Ammon's horn (tissue), 1 donor: ENCODE data around the gene PRM3.

Source experiments
- DNase-seq: peaks from one replicate; pipeline ENCODE4 v3.0.0-alpha.2; 2016; ENCODE audit warnings: low spot score

The PRM3 gene

DNA sequence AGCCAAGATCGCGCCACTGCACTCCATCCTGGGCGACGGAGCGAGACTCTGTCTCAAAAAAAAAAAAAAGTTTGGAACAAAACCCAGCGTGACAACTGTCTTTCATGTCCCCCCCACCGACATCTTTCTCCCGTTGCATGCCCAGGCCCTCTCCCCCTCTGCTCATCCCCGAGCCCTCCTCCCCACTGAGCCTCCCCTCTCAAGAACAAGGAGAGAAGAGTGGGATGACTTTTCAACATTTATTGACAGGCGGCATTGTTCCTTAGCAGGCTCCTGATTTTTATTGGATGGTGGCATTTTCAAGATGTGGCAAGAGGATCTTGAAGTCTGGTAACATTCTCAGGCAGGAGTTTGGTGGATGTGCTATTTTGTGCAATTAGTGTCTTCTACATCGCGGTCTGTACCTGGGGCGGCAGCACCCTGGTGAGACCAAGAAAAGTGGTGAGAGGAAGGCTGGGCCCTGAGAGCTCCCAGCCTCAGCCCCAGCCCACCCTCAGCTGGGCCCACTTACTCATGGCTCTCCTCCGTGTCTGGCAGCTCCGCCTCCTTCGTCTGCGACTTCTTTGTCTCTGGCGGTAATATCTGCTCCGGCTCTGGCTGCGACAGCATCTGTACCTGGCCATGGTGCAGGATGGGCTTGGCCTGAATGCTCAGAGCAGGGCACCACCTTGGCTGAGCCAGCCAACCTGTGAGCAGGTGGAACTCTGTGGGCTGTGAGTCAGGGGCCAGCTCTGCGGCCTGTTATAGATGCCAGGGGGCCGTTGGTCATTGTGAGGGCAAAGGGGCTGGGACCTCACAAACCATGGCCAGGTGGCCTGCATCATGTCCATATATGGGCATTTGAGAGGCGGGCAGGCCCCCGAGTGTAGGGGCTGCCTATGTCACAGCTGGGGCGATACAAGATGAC, 7.4 kb upstream of the PRM3 start, which contains the start of gene PRM1:
TSS of gene PRM1 (minus strand) at position 715 of the 907 bp plus-strand sequence. CDS start at position 623, 92 bp downstream.
- no peak for DNase-seq

DNA sequence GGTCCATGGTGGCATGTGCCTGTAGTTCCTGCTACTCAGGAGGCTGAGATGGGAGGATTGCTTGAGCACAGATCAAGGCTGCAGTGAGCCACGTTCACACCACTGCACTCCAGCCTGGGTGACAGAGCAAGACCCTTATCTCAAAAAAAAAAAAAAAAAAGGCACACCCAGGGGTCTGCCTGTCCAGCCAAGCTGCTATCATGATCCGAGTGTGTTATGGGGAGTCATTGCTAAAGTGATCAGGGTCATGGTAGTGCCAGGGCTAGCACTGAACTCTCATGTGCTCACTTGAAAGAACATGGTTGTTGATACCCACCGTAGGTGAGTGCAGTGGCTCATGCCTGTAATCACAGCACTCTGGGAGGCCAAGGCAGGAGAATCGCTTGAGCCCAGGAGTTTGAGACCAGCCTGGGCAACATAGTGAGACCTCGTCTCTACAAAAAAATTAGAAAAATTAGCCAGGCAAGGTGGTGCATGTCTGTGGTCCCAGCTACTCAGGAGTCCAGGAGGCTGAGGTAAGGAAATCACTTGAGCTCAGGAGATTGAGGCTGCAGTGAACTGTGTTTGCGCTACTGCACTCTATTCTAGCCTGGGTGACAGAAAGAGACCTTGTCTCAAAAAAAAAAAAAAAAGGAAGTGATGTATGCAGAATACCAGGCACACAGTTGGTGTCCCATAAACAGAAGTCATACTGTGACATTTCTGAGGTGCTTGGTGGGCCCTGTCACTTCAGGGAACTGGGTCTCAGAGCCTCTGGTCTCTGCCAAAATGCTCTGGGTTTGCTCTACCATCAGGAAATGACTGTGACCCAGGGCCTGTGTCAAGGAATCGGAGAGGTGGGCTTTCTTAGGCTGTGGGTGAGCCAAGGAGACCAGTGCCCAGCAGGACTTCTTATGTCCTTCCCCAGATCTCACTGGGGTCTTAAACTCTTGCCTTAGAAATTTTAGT, 5.5 kb upstream of the PRM3 start:
- no peak for DNase-seq

DNA sequence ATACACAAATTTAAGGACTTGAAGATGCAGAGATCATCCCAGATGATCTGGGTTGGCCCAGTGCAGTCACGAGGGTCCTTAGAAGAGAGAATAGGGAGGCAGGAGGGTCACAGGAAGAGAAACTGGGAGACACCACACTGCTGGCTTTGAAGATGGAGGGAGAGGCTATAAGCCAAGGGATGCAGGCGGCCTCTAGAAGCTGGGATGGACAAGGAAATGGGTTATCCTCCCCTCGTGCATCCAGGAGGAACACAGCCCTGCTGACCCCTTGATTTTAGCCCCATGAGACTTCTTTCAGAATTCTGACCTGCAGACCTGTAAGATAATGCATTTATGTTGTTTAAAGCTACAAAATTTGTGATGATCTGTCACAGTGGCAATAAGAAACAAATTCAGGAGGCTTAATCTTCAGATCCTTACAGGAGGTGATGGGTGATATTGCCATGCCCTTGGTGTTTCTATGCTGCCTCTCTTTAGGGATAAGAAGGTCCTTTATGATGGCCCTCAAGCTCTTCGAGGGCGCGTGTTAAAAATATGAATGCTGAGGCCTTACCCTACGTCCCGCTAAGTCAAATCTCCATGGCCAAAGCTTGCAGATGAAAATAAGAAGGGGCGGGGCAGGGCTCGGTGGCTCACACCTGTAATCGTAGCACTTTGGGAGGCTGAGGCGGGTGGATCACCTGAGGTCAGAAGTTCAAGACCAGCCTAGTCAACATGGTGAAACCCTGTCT, 4.3 kb upstream of the PRM3 start:
- DNase-seq, result no peak

DNA sequence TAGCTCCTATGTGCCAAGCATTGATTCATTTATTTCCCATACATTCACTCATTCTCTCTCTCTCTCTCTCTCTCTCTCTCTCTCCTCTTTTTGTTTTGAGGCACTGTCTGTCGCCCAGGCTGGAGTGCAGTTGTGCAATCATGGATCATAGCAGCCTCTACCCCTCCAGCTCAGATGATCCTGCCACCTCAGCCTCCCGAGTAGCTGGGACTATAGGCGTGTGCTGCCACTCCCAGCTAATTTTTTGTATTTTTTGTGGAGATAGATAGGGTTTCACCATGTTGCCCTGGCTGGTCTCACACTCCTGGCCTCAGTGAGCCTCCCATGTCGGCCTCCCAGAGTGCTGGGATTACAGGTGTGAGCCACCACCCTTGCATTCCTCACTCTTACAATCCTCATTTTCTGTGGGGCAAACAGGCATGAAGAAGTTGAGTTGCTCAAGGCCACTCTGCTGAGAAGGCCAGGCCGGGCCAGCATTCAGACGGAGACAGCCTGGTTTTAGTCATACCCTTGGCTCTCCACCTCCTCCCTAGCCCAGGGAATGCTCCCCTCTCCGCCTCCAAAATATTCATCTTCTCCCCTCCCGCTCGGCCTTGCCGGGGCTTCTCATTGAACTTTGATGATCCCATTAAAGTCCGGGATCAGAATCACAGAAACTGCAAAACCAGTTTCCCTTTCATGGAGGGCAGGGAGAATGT, 3.6 kb upstream of the PRM3 start:
- no peak for DNase-seq

DNA sequence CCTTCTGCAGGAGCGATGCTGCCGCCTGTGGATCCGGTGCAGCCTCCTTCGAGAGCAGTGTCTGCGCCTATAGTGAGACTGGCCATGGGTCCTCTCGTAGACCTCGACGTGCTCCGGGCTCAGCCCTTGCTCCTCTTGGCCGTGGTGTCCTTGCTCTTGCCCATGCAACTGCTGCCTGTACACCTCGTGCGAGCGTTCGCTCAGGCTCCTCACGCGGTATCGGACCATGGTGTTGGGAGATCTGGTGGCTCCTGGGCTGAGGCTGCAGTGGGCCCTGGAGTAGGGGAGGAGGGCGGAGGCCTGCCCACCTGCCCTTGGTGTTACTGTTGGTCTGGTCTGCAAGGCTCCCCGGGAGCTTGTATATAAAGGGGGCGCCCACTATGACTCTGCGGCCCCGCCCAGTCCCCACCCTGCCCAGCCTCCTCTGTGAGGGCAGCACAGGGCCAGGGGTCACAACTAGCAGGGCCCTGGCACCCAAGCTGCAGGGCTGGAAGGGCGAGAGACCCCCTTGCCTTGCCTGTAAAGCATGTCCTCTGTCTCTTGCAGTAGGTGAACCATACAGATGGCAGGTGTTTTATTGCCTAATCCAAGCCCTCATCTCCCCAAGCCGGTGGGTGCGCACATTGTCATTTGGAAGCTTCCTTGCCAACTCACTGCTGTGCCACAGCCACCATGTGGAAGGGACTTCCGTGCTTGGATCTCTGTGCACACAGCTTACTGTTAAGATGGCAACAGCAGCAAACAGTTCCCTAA, 2.9 kb upstream of the PRM3 start, which contains the start of gene PRM2:
TSS of gene PRM2 (minus strand) at position 338 of the 753 bp plus-strand sequence. CDS start at position 228, 110 bp downstream.
- no peak for DNase-seq

DNA sequence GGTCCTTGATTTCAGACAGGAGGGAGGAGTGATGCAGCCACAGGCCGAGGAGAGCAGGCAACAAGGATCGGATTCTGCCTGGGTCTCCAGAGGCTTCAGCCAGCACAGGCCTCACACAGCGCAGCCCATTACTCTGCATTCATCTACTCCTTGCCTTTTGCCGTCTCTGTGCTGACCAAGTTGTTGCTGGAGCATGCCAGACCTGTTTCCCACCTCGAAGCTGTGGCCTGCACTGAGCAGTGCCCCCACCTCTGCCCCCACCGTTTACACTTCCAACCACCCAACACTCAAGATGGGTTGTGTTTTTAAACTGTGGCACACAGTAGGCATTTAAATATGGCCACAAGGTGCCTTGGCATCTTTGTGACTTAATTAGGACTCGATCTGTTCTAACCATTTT, 1.5 kb upstream of the PRM3 start:
- DNase-seq, result no peak

DNA sequence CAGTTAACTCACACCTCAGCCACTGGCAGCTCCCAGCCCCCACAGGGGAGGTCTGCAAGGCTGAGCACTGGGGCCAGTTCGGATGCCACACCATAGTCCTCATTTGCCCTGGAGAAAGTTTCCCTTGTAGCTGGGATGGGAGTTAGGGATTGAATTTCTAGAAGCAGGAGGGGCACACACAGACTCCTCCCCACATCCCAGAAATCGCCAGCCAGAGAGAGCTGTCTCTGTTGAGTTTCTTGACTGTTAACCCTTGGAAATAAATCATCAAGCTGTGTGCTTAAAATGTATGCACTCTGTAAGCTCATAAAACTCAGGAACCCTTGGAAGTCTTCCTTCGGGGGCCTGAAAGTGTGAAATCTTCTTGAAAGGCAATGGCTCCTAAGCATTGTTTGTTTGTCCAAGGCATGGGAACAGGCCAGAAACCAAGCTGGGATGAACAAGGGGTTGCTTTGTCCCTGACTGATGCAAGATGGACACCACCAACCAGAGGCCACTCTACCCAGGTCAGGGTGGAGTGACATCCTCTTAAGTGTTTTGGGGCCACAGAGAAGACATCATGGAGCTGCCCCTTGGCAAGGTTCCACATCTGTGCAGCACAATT, 394 bp upstream of the PRM3 start:
- no peak for DNase-seq

DNA sequence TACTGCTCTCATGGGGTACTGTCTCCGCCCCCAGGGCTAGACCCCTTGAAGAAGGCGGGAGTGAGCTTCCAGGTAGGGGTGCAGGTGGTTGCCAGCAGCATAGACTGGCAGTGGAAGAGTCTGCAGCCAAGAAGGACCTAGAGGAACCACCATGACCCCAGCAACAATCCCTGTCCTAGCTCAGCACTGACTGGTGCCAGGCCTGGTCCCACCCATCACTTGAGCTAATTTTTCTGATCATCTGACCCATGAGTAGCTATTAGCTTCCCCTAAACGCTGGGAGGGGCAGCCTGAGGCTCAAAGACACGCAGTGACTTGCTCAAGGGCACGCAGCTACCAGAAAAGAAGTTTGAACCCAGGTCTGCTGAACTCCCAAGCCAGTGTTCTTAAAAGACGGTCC, 945 bp downstream of the PRM3 start:
- no peak for DNase-seq

DNA sequence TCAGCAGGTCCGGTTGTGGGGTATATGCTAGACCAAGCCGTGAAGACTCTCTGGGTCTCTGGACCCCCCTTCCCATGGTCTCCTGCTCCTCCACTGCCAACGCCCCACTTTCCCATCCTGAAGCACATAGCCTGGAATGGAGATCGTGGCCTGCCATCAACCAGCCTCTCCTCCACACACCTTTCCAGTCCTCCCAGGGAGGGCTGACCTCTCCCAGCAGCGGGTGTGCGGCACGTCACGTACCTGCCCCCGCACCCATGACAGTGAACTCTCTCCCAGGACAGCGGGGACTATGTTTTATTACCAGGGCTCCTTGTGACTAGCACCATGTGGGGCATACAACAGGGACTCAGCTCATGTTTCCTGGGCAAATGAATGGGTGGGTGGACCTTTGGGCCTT, 1.8 kb downstream of the PRM3 start:
- no peak for DNase-seq

DNA sequence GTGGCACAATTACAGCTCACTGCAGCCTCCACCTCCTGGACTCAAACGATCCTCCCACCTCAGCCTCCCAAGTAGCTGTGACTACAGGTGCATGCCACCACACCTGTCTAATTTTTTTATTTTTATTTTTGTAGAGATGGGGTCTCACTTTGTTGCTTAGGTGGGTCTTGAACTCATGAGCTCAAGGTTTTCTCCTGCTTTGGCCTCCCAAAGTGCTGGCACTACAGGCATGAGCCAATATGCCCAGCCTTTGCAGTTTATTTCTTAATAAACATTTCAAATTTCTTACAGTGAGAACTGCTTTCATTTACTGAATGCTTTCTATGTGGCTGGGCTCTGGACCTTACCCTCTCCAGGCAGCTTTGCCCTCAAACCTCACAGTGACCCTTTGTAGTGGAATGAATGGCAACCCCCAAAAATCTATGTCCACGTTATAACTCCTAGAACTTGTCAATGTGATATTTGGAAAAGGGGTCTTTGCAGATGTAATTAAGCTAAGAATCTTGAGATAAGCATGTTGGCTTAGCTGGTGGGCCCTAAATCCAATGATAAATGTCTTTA, 2.7 kb downstream of the PRM3 start:
- DNase-seq, result no peak

DNA sequence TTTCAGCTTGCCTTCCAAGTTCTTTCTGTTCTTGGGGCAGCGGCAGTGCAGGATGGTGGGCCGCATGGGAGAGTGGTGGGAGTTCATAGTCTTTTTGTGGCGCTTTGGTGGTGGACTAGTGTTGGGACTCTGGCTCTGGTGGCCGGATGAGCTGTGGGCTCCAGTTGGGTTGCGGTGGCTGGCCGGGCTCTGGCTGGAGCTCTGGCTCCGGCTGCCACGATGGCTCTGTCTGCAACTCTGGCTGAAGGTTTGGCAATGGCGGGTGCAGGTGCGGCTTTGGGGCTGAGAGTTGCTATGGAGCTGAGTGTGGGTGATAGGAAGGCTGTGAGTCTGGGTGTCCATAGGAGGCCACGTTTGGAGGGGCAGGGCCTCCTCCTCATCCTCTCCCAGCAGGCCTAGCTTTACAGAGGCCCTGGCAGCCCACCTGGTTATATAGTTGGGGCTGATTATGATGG, 4.5 kb downstream of the PRM3 start, which contains the start of gene TNP2:
TSS of gene TNP2 (minus strand) at position 405 of the 455 bp plus-strand sequence. CDS start at position 342, 63 bp downstream.
- no peak for DNase-seq

DNA sequence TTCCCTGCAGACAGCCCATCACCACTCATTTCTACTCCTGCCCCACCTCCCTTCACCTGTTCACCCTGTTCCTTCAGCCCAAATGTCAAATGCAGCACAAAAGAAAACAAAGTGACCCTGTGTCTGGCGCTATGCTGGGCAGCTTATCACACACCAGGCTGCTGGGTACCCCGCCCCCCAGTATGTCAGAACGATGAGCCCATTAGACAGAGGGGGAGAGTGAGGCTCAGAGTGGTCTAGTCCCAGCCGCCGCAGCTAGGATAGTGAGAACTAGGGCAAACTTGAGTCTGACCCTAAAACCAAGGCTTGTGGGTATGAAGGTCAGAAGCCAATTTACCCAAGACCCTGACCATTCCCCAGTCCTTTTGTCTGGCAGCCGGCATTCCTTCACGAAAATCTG, 8.3 kb downstream of the PRM3 start:
- DNase-seq, result no peak

DNA sequence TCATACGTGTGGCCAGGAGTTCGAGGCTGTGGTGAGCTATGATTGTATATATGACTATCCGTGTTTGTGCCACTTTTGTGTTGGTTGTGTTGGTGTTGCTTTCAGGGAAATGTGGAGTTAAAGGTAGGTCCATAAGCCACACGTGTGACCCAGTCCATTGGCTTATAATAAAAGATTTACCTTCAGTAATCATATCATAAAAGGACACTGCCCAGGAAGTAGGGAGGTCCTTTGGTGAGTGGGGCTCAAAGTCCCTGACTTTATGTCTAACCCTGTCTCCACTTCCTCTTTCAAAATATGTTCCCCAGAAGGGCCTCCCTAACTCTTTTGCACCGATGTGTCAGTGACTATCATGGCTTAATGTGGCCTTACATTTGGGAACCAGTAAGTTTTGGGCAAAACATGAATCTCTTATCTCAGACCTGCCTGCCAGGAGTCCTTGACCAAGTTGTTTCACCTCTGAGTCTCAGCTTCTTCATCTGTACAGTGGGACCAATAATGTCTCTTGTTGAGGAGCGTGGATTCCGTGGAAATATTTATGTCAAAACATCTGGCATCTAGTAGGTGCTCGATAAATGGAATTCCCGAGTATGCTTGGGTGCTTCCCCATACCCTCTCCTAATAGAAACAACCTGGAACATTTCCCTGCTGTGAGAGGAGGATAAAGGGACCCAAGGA, 9.1 kb downstream of the PRM3 start:
- no peak for DNase-seq

DNA sequence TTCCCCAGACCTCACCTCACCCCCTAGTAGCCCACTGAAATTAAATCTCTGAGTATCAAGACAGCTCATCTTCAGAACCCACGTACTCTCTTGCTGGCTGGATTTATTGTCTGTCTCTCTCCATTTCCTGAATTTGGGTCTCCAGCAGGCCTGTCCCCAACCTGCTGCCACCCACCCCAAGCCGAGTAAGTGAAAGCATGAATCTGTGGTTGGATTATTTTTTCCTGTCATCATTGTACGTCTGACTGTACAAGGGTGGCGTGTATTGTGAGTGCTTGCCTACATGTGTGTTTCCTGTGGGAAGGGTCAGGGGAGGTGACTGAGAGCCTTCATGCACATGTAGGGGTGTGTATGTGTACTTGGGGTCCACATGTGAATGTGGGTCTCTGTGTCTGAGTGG, 9.7 kb downstream of the PRM3 start:
- no peak for DNase-seq

DNA sequence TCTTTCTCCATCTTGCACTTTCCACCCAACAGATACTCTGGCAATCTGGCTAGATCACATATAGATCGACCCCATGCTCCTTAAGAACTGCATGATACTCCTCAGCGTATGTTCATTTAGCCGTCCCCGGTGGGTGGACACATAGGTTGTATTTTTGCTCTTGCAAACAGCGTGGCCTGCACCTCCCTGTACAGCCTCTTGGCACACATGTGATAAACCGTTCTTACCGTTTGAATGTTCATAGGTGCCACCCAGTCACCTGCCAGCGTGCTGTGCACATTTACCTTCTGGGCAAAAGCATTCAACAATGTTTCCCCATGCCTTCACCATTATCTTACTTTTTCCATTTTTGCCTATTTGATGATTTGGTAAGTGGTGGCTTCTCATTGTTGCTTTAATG, 10.5 kb downstream of the PRM3 start:
- DNase-seq, result no peak

DNA sequence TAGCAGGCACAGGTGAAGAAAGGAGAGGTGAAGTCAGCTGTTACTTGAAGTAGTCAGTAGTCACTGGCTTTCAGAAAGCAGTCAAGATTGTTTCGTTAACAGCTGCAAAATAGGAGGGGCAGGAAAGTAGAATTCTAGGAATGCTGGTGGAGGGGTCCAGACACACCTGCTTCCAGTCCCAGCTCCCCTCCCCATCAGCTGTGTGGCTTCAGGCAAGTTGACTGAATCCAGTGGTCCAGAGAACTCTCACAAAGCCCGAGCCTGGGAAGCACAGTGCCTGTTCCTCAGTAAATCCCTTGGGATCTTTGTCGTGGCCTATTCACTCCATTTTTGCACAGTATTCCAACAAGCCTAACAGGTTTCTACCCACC, 12.8 kb downstream of the PRM3 start:
- no peak for DNase-seq

DNA sequence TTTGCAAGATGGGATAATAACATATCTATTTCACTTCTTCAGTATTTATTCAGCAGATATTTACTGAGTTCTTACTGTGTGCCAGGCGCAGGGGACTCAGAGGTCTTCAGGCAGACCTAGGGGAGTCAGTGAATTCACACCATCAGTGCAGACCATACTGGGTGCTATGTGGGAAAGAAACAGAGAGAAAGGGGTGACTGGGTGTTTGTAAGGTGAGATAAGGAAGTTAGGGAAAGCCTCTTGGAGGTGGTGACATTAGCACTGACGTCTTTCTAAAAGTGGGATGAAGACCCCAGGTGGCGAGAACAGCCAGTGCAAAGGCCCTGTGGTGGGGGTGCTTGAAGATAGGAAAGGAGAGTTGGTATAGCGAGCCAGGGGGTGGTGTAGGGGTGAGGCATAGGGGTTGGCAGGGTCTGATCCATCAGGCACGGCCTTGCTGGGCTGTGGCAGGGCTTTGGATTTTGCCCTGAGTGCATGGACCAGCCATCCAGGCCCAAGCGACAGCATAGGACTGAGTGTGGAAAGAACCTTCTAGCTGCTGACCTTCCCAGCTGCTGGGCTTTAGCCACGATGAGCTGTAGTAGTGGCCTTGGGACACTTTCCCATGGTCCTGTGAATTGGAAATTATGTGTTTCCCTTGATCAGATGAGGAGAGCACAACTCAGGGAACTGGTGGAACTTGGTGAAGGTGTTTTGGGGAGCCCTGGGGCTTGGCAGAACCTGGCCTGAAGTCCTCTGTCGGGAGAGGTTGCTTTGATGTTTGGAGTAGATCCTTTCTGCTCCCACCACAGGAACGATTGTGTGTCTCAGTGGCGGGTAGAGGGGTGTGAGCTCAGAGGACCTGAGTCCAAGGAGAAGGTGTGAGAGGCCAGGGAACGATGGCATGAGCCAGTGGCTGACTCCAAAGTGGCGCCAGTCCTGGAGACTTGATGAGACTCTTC, 13.5 kb downstream of the PRM3 start:
- DNase-seq, result no peak
